ENCODE data around the gene NOX4.
A peak's percentile ranks its signal among the peaks of the same experiment; 100 is the strongest.
"Not testable (repeated sequence)": the region's sequence is repeated elsewhere in the genome, so short reads cannot be mapped to it uniquely, and the experiment has no call there.

The NOX4 gene

DNA sequence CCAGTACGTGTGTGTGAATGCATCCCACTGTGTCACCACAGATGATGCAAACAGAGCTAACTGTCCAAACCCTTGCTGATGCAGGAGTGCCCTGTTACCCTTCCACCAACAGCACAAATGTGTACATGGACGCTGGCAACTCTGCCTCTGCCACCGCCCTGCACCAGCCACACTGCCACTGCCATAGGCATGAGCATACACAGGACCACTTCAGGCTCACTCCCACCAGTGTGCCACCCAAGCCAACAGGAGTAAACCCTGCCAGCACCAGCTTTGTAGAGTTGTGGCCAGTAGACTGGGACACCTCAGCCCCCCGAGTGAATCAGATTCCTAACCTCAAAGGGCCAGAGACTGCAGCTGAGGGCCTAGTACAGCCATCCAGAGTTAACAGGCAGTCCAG lies 34.0 kb downstream of the NOX4 start:
- DNase-seq, result no peak

DNA sequence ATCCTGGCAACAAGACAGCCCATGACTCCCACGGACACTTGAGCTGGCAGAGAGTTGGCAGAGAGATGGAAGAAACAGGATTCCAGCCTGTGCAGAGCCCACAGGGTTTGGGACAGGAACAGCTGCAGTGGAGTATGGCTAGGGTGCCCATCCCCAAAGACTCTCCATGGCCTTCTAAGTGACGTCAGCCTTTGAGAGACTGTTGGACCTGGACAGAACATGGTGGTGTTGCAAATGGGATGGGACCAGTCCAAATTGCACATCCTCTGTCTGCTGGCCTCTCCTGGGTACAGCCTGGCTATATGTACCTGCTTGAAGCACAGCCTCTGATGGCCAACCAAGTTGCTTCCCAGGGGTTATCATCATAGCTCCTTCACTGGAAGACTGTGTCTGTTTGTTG lies 34.5 kb downstream of the NOX4 start:
- DNase-seq, result no peak

DNA sequence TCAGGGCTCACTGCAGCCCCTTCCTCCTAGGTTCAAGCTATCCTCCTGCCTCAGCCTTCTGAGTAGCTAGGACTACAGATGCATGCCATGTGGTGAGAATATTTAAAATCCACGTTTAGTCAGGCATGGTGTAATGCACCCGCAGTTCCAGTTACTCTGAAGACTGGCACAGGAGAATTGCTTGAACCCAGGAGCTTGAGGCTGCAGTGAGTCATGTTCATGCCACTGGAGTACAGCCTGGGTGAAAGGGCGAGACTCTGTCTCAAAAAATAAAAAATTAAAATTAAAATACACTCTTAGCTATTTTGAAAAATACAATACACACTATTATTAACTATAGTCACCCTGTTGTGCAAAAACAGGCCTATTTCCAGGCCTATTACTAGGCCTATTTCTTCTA lies 38.4 kb downstream of the NOX4 start:
- DNase-seq, result no peak

GRCh38 chr11:89447845-89448244 lies 43.3 kb downstream of the NOX4 start:
- DNase-seq, result no peak

- peak in 1 of 2 experiments; percentile 13 for DNase-seq
Observed at GRCh38 chr11:89443361-89444322, 47.5 kb downstream of the NOX4 start.

DNA sequence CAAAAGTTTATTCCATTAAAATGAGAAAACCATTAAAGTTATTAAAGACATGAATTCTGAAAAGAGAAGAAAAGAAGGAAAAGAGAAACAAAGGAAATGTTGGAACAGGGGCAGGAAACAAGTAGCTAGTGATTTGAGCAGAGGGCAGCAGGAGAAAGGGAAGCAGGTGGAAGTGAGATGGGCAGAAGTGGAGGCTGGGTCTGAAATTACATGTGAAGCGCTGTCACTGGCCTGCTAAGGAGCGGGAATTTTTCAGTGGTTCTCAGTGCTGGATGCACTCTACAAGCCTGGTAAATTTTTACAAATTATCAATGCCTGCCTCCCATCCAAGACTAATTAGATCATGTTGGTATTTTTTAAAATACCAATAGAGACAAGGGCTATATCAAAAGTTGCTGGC lies 48.4 kb downstream of the NOX4 start:
- DNase-seq, result no peak

GRCh38 chr11:89441606-89442005 lies 49.6 kb downstream of the NOX4 start:
- DNase-seq, result no peak

GRCh38 chr11:89437317-89437716 lies 53.9 kb downstream of the NOX4 start:
- no peak for DNase-seq

DNA sequence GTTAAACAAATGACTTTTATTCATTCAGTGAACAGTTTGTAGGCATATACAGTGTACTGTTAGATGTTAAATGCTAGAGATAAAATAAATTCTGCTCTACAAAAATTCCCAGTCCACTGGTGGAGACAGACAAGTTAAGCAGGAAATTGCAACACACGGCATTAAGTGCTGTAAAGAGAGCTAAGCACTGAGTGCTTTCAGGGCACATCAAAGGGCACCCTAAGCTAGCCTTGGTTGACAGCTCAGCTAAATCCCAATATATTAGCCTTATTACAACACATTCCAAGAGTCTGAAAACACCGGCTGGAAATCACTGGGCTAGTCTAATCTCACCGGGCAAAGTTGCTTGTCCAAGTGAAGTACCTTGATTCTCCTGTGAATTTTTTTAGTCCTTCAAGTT lies 55.1 kb downstream of the NOX4 start:
- no peak for DNase-seq

DNA sequence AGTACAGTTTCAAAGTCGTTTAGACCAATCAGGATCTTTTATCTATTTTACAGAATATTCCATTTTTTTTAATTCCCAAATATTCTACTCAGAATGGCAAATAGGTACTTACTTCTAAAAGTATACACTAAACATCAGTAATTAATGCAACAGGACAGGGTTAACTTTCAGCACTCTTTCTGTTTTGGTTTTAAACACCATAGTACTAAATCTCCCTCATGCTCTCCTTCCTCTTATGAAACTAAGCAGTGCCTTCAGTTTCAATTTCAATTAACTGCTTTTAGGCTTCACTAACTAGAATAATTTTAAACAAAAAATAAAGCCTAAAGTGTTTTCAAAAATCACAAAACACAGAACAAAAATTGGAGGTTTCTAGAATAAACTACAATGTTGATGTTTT lies 57.9 kb downstream of the NOX4 start:
- no peak for DNase-seq

GRCh38 chr11:89432182-89432581 lies 59.0 kb downstream of the NOX4 start:
- DNase-seq, result not testable (repeated sequence)

- not testable (repeated sequence) for DNase-seq
Observed at GRCh38 chr11:89426501-89426900, 64.7 kb downstream of the NOX4 start.

- DNase-seq, result no peak
Observed at GRCh38 chr11:89421718-89422117, 69.5 kb downstream of the NOX4 start.

DNA sequence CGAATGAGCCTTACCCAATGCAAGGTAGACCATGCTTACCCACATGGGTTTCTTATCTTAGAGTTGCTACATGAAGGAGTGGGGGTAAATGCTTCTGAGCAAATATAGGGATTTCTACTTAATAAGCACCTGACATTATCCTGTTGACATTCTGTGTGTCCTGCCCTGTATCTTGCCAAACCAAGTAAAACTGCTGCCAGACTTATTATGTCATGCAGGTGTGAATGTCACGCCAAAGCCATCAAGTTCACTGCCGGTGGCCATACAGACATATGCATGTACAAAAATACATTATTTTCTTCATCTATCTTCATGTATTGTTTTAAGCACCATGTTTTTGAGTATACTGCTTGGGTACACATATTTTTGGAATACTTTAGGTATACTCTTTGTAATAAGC lies 70.2 kb downstream of the NOX4 start:
- no peak for DNase-seq

DNA sequence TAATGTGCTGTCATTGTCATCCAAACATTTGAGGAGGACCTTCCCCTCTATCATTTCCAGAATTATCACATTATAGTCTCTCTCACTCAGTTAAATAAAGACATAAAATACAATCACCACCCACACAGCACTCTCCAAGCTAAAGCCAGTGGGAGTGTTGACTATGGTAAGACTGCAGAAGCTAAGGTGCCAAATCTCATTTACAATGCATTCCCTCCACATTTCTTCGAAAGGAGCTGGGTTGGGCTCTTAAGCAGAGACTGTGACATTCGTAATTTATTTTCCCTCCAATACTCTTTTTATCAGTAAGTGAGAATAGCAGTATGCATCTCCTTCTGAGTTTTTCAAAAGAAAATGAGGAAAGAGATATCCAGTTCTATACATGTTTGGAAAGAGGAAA lies 74.2 kb downstream of the NOX4 start:
- DNase-seq, result no peak

DNA sequence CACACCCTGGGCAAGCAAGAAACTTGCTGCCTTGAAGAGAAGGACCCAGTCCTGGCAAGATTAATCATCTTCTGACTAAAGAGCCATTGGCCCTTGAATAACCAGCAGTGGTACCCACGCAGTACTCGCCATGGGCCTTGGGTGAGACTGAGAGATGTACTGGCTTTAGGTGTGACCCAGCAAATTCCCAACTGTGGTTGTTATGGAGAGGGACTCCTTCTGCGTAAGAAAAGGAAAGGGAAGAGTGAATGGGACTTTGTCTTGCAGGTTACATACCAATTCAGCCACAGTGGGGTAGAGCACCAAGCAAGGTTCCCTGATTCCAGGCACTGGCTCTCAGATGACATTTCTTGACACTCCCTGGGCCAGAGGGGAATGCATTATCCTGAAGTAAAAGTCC lies 80.1 kb downstream of the NOX4 start:
- not testable (repeated sequence) for DNase-seq

DNA sequence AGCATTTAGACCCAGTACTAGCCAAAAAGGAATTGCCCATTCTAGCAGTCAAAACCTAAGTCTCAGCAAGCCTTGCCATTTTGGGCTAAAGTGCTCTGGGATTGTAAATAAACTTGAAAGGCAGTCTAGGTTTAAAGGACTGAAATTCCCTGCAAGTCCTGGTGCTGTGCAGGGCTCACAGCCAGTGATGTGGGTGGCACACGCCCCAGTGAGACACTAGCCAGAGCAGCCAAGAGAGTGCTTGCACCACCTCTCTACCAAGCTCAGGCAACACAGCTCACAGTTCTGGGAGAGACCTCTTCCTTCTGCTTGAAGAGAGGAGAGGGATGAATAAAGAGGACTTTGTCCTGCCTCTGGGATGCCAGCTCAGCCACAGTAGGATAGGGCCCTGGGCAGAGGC lies 80.5 kb downstream of the NOX4 start:
- DNase-seq, result not testable (repeated sequence)

- not testable (repeated sequence) for DNase-seq
Observed at GRCh38 chr11:89408441-89408840, 82.7 kb downstream of the NOX4 start.

GRCh38 chr11:89405629-89406028 lies 85.5 kb downstream of the NOX4 start:
- DNase-seq, result peak; percentile 4 to 60

GRCh38 chr11:89391654-89392053 lies 99.5 kb downstream of the NOX4 start:
- not testable (repeated sequence) for DNase-seq

DNA sequence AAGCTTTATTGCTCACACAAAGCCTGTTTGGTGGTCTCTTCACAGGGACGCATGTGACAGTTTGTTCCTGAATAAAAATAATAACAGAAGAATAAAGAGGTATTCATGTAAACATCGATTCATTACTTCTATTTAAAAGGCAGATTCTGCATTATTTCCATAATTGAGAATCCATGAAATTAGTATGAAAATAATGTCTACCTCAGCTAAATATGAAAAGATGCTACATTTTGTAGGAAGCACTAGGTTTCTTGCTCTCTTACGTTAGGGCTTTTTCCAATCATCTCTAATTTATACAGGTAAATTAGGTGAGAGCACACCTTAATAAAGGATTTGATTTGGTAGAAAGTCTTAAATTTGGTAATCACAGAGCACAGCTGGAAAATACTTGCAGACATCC lies 103.7 kb downstream of the NOX4 start:
- DNase-seq, result not testable (repeated sequence)

DNA sequence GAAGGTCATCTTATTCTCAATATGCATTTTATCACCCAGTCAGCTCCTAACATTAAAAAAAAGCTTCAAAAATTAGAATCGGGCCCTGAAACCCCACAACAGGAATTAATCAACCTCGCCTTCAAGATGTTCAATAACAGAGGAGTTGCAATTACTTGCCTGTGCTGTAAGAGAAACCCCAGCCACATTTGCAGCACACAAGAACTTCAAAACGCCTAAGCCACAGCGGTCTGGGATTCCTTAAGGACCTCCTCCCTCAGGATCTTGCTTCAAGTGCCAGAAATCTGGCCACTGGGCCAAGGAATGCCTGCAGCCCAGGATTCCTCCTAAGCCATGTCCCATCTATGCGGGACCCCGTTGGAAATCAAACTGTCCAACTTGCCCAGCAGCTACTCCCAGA lies 108.2 kb downstream of the NOX4 start:
- DNase-seq, result not testable (repeated sequence)

- DNase-seq, result no peak
Observed at GRCh38 chr11:89381094-89381493, 110.1 kb downstream of the NOX4 start.

- DNase-seq, result not testable (repeated sequence)
Observed at GRCh38 chr11:89379976-89380771, 111.0 kb downstream of the NOX4 start.

Data from NCI-H524 (cell line).